HG03565 (cell line): ENCODE results near the gene SLC1A2.

Source experiments
- ATAC-seq: cut with Tn5 transposase; IDR thresholded peaks from one replicate; pipeline ENCODE4 v1.9.1; 2021; ENCODE audit warnings: mild to moderate bottlenecking, moderate library complexity; ENCODE audit not compliant: unreplicated experiment

The SLC1A2 gene

GRCh38 chr11:35419184-35419829 lies at the start of gene SLC1A2:
SLC1A2 (minus strand) TSS chr11:35419558; CDS start chr11:35418966, 592 bp downstream.
- no peak for ATAC-seq

- no peak for ATAC-seq
Measured at GRCh38 chr11:35466058-35466457, 46.7 kb upstream of the SLC1A2 start.

- ATAC-seq, result no peak
Measured at GRCh38 chr11:35464308-35464707, 45.0 kb upstream of the SLC1A2 start.

GRCh38 chr11:35463331-35463751 lies 44.0 kb upstream of the SLC1A2 start:
- no peak for ATAC-seq

- no peak for ATAC-seq
Measured at GRCh38 chr11:35461917-35462538, 42.7 kb upstream of the SLC1A2 start.

GRCh38 chr11:35459489-35459888 lies 40.1 kb upstream of the SLC1A2 start:
- ATAC-seq, result no peak

- ATAC-seq, result no peak
Measured at GRCh38 chr11:35458846-35459245, 39.5 kb upstream of the SLC1A2 start.

- ATAC-seq, result no peak
Measured at GRCh38 chr11:35454362-35454761, 35.0 kb upstream of the SLC1A2 start.

GRCh38 chr11:35436581-35437250 lies 17.4 kb upstream of the SLC1A2 start:
- ATAC-seq, result no peak

GRCh38 chr11:35433588-35433987 lies 14.2 kb upstream of the SLC1A2 start:
- no peak for ATAC-seq

- no peak for ATAC-seq
Measured at GRCh38 chr11:35432464-35432863, 13.1 kb upstream of the SLC1A2 start.

GRCh38 chr11:35427071-35427470 lies 7.7 kb upstream of the SLC1A2 start:
- no peak for ATAC-seq

GRCh38 chr11:35426351-35426750 lies 7.0 kb upstream of the SLC1A2 start:
- ATAC-seq, result no peak

- no peak for ATAC-seq
Measured at GRCh38 chr11:35425603-35426212, 6.3 kb upstream of the SLC1A2 start.

- no peak for ATAC-seq
Measured at GRCh38 chr11:35424157-35424940, 5.0 kb upstream of the SLC1A2 start.

- no peak for ATAC-seq
Measured at GRCh38 chr11:35420371-35420770, 1.0 kb upstream of the SLC1A2 start.

- ATAC-seq, result no peak
Measured at GRCh38 chr11:35419830-35420333, 524 bp upstream of the SLC1A2 start.

- no peak for ATAC-seq
Measured at GRCh38 chr11:35418282-35419183, 825 bp downstream of the SLC1A2 start.

GRCh38 chr11:35415487-35415886 lies 3.9 kb downstream of the SLC1A2 start:
- no peak for ATAC-seq

- ATAC-seq, result no peak
Measured at GRCh38 chr11:35414776-35415175, 4.6 kb downstream of the SLC1A2 start.
